Caco-2 (cell line): ENCODE data around the gene ST8SIA5. TPM values are rescaled to one million over a fixed set of nuclear protein-coding genes. Genes with fewer than 3 reads are reported as not detected.

Experiments
- BruUV-seq: library from RNA; stranded (reverse); fragments of 400-500 nt; replicated peaks from 2 replicates; lab custom pipeline; 2021; lab: Mats Ljungman, UMichigan
- CTCF ChIA-PET: fragments of 300-600 bp; sonication (Branson Sonifier 250); formaldehyde crosslinking; loops from one replicate; lab custom pipeline; 2022; ENCODE audit warnings: antibody characterized with exemption; lab: Charles Lee
- POLR2A ChIA-PET: fragments of 300-600 bp; sonication (Branson Sonifier 250); formaldehyde crosslinking; loops from one replicate; lab custom pipeline; 2022; ENCODE audit warnings: antibody characterized with exemption; lab: Charles Lee
- DNase-seq, 2 experiments: peaks; one replicate each; pipeline versions ENCODE4 v3.0.0 to v3.0.0-alpha.2; 2020 to 2022
- H3K27me3 ChIP-seq: replicated peaks from 2 replicates; pipeline ENCODE4 v1.6.0; 2011; ENCODE audit warnings: low read length; ENCODE audit not compliant: control insufficient read depth, insufficient read depth
- H3K36me3 ChIP-seq: 2 replicates; pipeline ENCODE4 v1.5.1; 2011; ENCODE audit warnings: low read length; ENCODE audit not compliant: control insufficient read depth, insufficient read depth
- H3K4me1 ChIP-seq: fragments of 250-450 bp; sonication (Bioruptor Pico); 2 replicates; pipeline ENCODE4 v1.5.1; 2020; ENCODE audit warnings: mild to moderate bottlenecking
- H3K4me3 ChIP-seq: 2 replicates; pipeline ENCODE4 v1.5.1; 2011; ENCODE audit warnings: low read depth, mild to moderate bottlenecking, control low read depth, low read length
- H3K9me3 ChIP-seq: fragments of 250-450 bp; sonication (Bioruptor Pico); 2 replicates; pipeline ENCODE4 v1.5.1; 2020; ENCODE audit warnings: mild to moderate bottlenecking, moderate library complexity
- H3K27ac Mint-ChIP-seq: one replicate; pipeline ENCODE4 v1.8.0; 2022; ENCODE audit warnings: mixed read lengths; ENCODE audit not compliant: unreplicated experiment
- H3K27me3 Mint-ChIP-seq: one replicate; pipeline ENCODE4 v1.8.0; 2022; ENCODE audit warnings: mixed read lengths; ENCODE audit not compliant: insufficient read depth, unreplicated experiment
- H3K36me3 Mint-ChIP-seq: one replicate; pipeline ENCODE4 v1.8.0; 2022; ENCODE audit warnings: mild to moderate bottlenecking, mixed read lengths; ENCODE audit not compliant: insufficient read depth, unreplicated experiment
- H3K4me1 Mint-ChIP-seq: one replicate; pipeline ENCODE4 v1.8.0; 2022; ENCODE audit warnings: low read depth, mixed read lengths; ENCODE audit not compliant: unreplicated experiment
- H3K4me3 Mint-ChIP-seq: one replicate; pipeline ENCODE4 v1.8.0; 2022; ENCODE audit warnings: mild to moderate bottlenecking, moderate library complexity, mixed read lengths; ENCODE audit not compliant: unreplicated experiment
- H3K9me3 Mint-ChIP-seq: one replicate; pipeline ENCODE4 v1.8.0; 2022; ENCODE audit warnings: mixed read lengths; ENCODE audit not compliant: unreplicated experiment
- CTCF ChIP-seq, 2 experiments: fragments of 200-600 bp in 1 of 2; IDR thresholded peaks; 1 replicate in 1 of 2; 2 replicates in 1 of 2; pipeline versions ENCODE4 v1.5.1 to v1.8.0; 2011 to 2022; ENCODE audit warnings: antibody characterized with exemption in 1 of 2, control low read depth in 1 of 2, inconsistent platforms in 1 of 2, low read depth in 1 of 2, low read length in 1 of 2, mild to moderate bottlenecking in 1 of 2, moderate library complexity in 1 of 2; ENCODE audit not compliant: insufficient read depth in 1 of 2, severe bottlenecking in 1 of 2, unreplicated experiment in 1 of 2
- intact Hi-C: fragments of 100-400 bp; cut with micrococcal nuclease; formaldehyde crosslinking; loops from one replicate; pipeline ENCODE4 v1.10.0; 2022; ENCODE audit not compliant: unreplicated experiment
- total RNA-seq: library from RNA; stranded (reverse); gene quantifications from 2 replicates; pipeline ENCODE4 v1.2.3, GENCODE V29; 2022

Gene ST8SIA5
- total RNA-seq, 1 experiment from 2014 or later = not detected

- BruUV-seq = no TSS peak
- Histone ChIP-seq H3K27me3 (no peaks in the 10 kb centered on the region), H3K9me3 (no peaks in the 10 kb centered on the region), H3K4me3 (no peak overlapping the region), H3K36me3 (no peaks in the 10 kb centered on the region), H3K4me1 (no peaks in the 10 kb centered on the region)
- no peak for TF ChIP-seq CTCF (IDR thresholded peaks at IDR 0.05; ENCODE audit: insufficient read depth in 1 of 2, low read depth in 1 of 2, low read length in 1 of 2, severe bottlenecking in 1 of 2, unreplicated experiment in 1 of 2)
- H3K4me1 Mint-ChIP-seq = no peaks in the 10 kb centered on the region
- no peaks in the 10 kb centered on the region for H3K36me3 Mint-ChIP-seq
- ChIA-PET POLR2A (no interaction called here), CTCF (no interaction called here)
- peaks cover 10% of the 10 kb centered on the region for H3K27me3 Mint-ChIP-seq
- no peak for DNase-seq
- no peak overlapping the region for H3K4me3 Mint-ChIP-seq
- peaks cover 13% of the 10 kb centered on the region for H3K9me3 Mint-ChIP-seq
- no peak overlapping the region for H3K27ac Mint-ChIP-seq
- intact Hi-C loops = loop anchor here (2.0 kb wide), 2 partner anchors 251 to 379 kb away; no protein-coding TSS in a partner anchor
These were observed 97.4 kb downstream of the ST8SIA5 start for GRCh38 chr18:46659484-46659883.

- no peaks in the 10 kb centered on the region for H3K36me3 Mint-ChIP-seq
- no peaks in the 10 kb centered on the region for H3K27me3 ChIP-seq
- ChIA-PET CTCF (interaction anchor here (0.6 to 1.6 kb wide), 17 partner anchors 8 to 510 kb away, joined by 3 to 31 read pairs (median 4); a partner anchor contains a TSS), POLR2A (no interaction called here)
- no peak within 1 kb of the TSS for H3K4me3 Mint-ChIP-seq
- TF ChIP-seq CTCF (IDR thresholded peaks at IDR 0.05; ENCODE audit: insufficient read depth in 1 of 2, low read depth in 1 of 2, low read length in 1 of 2, severe bottlenecking in 1 of 2, unreplicated experiment in 1 of 2) = no peak
- DNase-seq = no peak
- H3K4me3 ChIP-seq = no peak within 1 kb of the TSS
- no peaks in the 10 kb centered on the region for H3K4me1 Mint-ChIP-seq
- H3K4me1 ChIP-seq = no peaks in the 10 kb centered on the region
- H3K27ac Mint-ChIP-seq = no peak within 1 kb of the TSS
- no peaks in the 10 kb centered on the region for H3K9me3 Mint-ChIP-seq
- no TSS peak for BruUV-seq
- no peaks in the 10 kb centered on the region for H3K36me3 ChIP-seq
- peaks cover 3% of the 10 kb centered on the region for H3K27me3 Mint-ChIP-seq
- intact Hi-C loops = no loop called here
- H3K9me3 ChIP-seq = no peaks in the 10 kb centered on the region
These were observed 99.5 kb downstream of the ST8SIA5 start, which contains the start of gene LOXHD1 for GRCh38 chr18:46657115-46657955. LOXHD1 (minus strand) TSS chr18:46657220; CDS start chr18:46657033, 187 bp downstream.

- no peak for TF ChIP-seq CTCF (IDR thresholded peaks at IDR 0.05; ENCODE audit: insufficient read depth in 1 of 2, low read depth in 1 of 2, low read length in 1 of 2, severe bottlenecking in 1 of 2, unreplicated experiment in 1 of 2)
- CTCF ChIA-PET = no interaction called here
- Mint-ChIP-seq H3K4me3 (no peak overlapping the region), H3K27ac (no peak overlapping the region), H3K36me3 (no peaks in the 10 kb centered on the region), H3K27me3 (peaks cover 6% of the 10 kb centered on the region), H3K9me3 (no peaks in the 10 kb centered on the region), H3K4me1 (no peaks in the 10 kb centered on the region)
- POLR2A ChIA-PET = no interaction called here
- H3K4me1 ChIP-seq = no peaks in the 10 kb centered on the region
- H3K36me3 ChIP-seq = no peaks in the 10 kb centered on the region
- BruUV-seq = no TSS peak
- no peaks in the 10 kb centered on the region for H3K27me3 ChIP-seq
- DNase-seq = no peak
- no peaks in the 10 kb centered on the region for H3K9me3 ChIP-seq
- no peak overlapping the region for H3K4me3 ChIP-seq
- intact Hi-C loops = no loop called here
These were observed 100.3 kb downstream of the ST8SIA5 start for GRCh38 chr18:46656326-46657114.
